ENCODE data around the gene PP2D1. TPM values are rescaled to one million over a fixed set of nuclear protein-coding genes. Genes with fewer than 3 reads are reported as not detected.

Gene PP2D1
- total and polyA plus RNA-seq, 9 of the 15 experiments (the other 6 are each of a cell fraction or from before 2014, with no cell fraction given) = 0.07 to 0.10 TPM; not detected in 7

DNA sequence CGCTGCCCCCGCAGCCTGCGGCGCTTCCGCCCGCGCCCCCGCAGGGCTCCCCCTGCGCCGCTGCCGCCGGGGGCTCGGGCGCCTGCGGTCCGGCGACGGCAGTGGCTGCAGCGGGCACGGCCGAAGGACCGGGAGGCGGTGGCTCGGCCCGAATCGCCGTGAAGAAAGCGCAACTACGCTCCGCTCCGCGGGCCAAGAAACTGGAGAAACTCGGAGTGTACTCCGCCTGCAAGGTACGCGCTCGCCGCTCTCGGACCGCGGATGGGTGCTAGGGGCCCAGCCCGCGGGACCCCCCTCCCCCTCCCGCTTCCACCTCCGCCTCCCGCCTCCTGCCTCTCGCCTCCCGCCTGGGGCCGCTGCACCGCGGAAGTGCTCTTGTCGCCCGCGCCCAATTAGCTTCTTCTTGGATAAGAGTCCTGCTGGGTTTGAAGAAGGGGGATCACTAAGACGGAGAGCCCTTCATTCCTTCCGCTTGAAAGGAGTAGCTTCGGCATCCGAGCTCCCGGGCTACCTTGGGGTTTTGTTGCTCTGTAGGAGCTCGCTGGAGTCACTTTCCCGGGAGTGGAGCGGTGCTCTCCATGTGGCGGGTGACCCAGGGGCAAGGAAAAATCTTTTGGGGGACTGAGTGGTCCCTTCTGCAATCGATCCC, 28.6 kb upstream of the PP2D1 start (continued):
- TF ChIP-seq, protein P1, sequence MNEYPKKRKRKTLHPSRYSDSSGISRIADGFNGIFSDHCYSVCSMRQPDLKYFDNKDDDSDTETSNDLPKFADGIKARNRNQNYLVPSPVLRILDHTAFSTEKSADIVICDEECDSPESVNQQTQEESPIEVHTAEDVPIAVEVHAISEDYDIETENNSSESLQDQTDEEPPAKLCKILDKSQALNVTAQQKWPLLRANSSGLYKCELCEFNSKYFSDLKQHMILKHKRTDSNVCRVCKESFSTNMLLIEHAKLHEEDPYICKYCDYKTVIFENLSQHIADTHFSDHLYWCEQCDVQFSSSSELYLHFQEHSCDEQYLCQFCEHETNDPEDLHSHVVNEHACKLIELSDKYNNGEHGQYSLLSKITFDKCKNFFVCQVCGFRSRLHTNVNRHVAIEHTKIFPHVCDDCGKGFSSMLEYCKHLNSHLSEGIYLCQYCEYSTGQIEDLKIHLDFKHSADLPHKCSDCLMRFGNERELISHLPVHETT (CRISPR knock-in tag; conservative IDR thresholded peaks at IDR 0.05 in 1 of 2, IDR thresholded peaks at IDR 0.05 in 1 of 2) = peak in 1 of 2 experiments; percentile 82; a peak in 1 of 4 replicates
- TF ChIP-seq, protein P2, sequence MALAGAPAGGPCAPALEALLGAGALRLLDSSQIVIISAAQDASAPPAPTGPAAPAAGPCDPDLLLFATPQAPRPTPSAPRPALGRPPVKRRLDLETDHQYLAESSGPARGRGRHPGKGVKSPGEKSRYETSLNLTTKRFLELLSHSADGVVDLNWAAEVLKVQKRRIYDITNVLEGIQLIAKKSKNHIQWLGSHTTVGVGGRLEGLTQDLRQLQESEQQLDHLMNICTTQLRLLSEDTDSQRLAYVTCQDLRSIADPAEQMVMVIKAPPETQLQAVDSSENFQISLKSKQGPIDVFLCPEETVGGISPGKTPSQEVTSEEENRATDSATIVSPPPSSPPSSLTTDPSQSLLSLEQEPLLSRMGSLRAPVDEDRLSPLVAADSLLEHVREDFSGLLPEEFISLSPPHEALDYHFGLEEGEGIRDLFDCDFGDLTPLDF (CRISPR knock-in tag; IDR thresholded peaks at IDR 0.05) = peak; percentile 64
- no peak for TF ChIP-seq ZNF778 (CRISPR knock-in tag; IDR thresholded peaks at IDR 0.05)
- TF ChIP-seq, protein P3, sequence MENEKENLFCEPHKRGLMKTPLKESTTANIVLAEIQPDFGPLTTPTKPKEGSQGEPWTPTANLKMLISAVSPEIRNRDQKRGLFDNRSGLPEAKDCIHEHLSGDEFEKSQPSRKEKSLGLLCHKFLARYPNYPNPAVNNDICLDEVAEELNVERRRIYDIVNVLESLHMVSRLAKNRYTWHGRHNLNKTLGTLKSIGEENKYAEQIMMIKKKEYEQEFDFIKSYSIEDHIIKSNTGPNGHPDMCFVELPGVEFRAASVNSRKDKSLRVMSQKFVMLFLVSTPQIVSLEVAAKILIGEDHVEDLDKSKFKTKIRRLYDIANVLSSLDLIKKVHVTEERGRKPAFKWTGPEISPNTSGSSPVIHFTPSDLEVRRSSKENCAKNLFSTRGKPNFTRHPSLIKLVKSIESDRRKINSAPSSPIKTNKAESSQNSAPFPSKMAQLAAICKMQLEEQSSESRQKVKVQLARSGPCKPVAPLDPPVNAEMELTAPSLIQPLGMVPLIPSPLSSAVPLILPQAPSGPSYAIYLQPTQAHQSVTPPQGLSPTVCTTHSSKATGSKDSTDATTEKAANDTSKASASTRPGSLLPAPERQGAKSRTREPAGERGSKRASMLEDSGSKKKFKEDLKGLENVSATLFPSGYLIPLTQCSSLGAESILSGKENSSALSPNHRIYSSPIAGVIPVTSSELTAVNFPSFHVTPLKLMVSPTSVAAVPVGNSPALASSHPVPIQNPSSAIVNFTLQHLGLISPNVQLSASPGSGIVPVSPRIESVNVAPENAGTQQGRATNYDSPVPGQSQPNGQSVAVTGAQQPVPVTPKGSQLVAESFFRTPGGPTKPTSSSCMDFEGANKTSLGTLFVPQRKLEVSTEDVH (IDR thresholded peaks at IDR 0.05; ENCODE audit: low read depth, partially characterized antibody) = peak; percentile 42
- 0 out of 2 replicates have a peak, but pooled peaks have one; percentile 41 for TF ChIP-seq GTF2F1 (IDR thresholded peaks at IDR 0.05; ENCODE audit: low read depth, low read length)
- TF ChIP-seq CHD2 (IDR thresholded peaks at IDR 0.05; ENCODE audit: low read depth, low read length) = no peak
- TF ChIP-seq ZNF12 (CRISPR knock-in tag; IDR thresholded peaks at IDR 0.05) = no peak
- TF ChIP-seq, protein P4, sequence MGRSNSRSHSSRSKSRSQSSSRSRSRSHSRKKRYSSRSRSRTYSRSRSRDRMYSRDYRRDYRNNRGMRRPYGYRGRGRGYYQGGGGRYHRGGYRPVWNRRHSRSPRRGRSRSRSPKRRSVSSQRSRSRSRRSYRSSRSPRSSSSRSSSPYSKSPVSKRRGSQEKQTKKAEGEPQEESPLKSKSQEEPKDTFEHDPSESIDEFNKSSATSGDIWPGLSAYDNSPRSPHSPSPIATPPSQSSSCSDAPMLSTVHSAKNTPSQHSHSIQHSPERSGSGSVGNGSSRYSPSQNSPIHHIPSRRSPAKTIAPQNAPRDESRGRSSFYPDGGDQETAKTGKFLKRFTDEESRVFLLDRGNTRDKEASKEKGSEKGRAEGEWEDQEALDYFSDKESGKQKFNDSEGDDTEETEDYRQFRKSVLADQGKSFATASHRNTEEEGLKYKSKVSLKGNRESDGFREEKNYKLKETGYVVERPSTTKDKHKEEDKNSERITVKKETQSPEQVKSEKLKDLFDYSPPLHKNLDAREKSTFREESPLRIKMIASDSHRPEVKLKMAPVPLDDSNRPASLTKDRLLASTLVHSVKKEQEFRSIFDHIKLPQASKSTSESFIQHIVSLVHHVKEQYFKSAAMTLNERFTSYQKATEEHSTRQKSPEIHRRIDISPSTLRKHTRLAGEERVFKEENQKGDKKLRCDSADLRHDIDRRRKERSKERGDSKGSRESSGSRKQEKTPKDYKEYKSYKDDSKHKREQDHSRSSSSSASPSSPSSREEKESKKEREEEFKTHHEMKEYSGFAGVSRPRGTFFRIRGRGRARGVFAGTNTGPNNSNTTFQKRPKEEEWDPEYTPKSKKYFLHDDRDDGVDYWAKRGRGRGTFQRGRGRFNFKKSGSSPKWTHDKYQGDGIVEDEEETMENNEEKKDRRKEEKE (IDR thresholded peaks at IDR 0.05; ENCODE audit: borderline replicate concordance in 1 of 2, control insufficient read depth in 1 of 2, low read depth in 2 of 2, low read length in 1 of 2) = no peak
- TF ChIP-seq, protein P5, sequence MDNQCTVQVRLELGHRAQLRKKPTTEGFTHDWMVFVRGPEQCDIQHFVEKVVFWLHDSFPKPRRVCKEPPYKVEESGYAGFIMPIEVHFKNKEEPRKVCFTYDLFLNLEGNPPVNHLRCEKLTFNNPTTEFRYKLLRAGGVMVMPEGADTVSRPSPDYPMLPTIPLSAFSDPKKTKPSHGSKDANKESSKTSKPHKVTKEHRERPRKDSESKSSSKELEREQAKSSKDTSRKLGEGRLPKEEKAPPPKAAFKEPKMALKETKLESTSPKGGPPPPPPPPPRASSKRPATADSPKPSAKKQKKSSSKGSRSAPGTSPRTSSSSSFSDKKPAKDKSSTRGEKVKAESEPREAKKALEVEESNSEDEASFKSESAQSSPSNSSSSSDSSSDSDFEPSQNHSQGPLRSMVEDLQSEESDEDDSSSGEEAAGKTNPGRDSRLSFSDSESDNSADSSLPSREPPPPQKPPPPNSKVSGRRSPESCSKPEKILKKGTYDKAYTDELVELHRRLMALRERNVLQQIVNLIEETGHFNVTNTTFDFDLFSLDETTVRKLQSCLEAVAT (IDR thresholded peaks at IDR 0.05) = peak; percentile 24 to 41; a peak in 1 of 4 replicates
- TF ChIP-seq SRSF9 (IDR thresholded peaks at IDR 0.05; ENCODE audit: borderline replicate concordance, low read depth, low read length) = no peak
- TF ChIP-seq, protein P6, sequence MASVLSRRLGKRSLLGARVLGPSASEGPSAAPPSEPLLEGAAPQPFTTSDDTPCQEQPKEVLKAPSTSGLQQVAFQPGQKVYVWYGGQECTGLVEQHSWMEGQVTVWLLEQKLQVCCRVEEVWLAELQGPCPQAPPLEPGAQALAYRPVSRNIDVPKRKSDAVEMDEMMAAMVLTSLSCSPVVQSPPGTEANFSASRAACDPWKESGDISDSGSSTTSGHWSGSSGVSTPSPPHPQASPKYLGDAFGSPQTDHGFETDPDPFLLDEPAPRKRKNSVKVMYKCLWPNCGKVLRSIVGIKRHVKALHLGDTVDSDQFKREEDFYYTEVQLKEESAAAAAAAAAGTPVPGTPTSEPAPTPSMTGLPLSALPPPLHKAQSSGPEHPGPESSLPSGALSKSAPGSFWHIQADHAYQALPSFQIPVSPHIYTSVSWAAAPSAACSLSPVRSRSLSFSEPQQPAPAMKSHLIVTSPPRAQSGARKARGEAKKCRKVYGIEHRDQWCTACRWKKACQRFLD (CRISPR knock-in tag; IDR thresholded peaks at IDR 0.05) = no peak
- TF ChIP-seq CBFB (CRISPR knock-in tag; IDR thresholded peaks at IDR 0.05) = no peak
- peak; percentile 86 for TF ChIP-seq CCNT2 (IDR thresholded peaks at IDR 0.05; ENCODE audit: borderline replicate concordance, extremely low read depth, insufficient read length, low read depth, low read length)

Data from K562 (cell line).